Esophagus (tissue), 2 donors: ENCODE results near the gene NPC1L1. TPM values are rescaled to one million over a fixed set of nuclear protein-coding genes. Genes with fewer than 3 reads are reported as not detected.

Experiments used
- H3K27ac ChIP-seq, 2 donors: one replicate each; pipeline ENCODE4 v1.5.1; 2013; ENCODE audit warnings: low read depth in 2 of 2, mild to moderate bottlenecking in 2 of 2, inconsistent platforms in 1 of 2, low read length in 1 of 2, moderate library complexity in 1 of 2
- H3K27me3 ChIP-seq, 2 donors: one replicate each; pipeline ENCODE4 v1.6.1; 2013; ENCODE audit warnings: low read length in 2 of 2, control low read depth in 1 of 2, mild to moderate bottlenecking in 1 of 2; ENCODE audit not compliant: insufficient read depth in 2 of 2, control insufficient read depth in 1 of 2
- H3K36me3 ChIP-seq, 2 donors: one replicate each; pipeline ENCODE4 v1.6.1; 2013; ENCODE audit warnings: low read length in 1 of 2; ENCODE audit not compliant: control insufficient read depth in 2 of 2, insufficient read depth in 2 of 2
- H3K4me1 ChIP-seq, 2 donors: one replicate each; pipeline ENCODE4 v1.6.1; 2013; ENCODE audit warnings: low read length in 1 of 2; ENCODE audit not compliant: control insufficient read depth in 2 of 2, insufficient read depth in 2 of 2
- H3K4me3 ChIP-seq, 2 donors: one replicate each; pipeline ENCODE4 v1.5.1; 2013; ENCODE audit warnings: low read length in 2 of 2, mild to moderate bottlenecking in 2 of 2, low read depth in 1 of 2, moderate library complexity in 1 of 2
- H3K9me3 ChIP-seq, 2 donors: one replicate each; pipeline ENCODE4 v1.6.1; 2013; ENCODE audit warnings: mild to moderate bottlenecking in 2 of 2, low read depth in 1 of 2, low read length in 1 of 2, moderate library complexity in 1 of 2; ENCODE audit not compliant: control insufficient read depth in 2 of 2, insufficient read depth in 1 of 2
- WGBS, 2 donors: extraction: QIAGEN DNeasy Blood & Tissue Kit; methylation state at CpG; one replicate each; pipeline ENCODE4 v1.1.7; 2013; 5-methylcytosine and 5-hydroxymethylcytosine counted together
- polyA plus RNA-seq, 2 donors: library from polyadenylated mRNA; stranded (reverse); fragments of 200-250 nt; gene quantifications; one replicate each; pipeline ENCODE4 v1.2.3, GENCODE V29; 2013
- donor health status: healthy with polysubstance abuse.
- donor health status: Bipolar disorder and iron deficiency.

NPC1L1 gene
- polyA plus RNA-seq, 2 donors: 0.07 to 0.65 TPM

DNA sequence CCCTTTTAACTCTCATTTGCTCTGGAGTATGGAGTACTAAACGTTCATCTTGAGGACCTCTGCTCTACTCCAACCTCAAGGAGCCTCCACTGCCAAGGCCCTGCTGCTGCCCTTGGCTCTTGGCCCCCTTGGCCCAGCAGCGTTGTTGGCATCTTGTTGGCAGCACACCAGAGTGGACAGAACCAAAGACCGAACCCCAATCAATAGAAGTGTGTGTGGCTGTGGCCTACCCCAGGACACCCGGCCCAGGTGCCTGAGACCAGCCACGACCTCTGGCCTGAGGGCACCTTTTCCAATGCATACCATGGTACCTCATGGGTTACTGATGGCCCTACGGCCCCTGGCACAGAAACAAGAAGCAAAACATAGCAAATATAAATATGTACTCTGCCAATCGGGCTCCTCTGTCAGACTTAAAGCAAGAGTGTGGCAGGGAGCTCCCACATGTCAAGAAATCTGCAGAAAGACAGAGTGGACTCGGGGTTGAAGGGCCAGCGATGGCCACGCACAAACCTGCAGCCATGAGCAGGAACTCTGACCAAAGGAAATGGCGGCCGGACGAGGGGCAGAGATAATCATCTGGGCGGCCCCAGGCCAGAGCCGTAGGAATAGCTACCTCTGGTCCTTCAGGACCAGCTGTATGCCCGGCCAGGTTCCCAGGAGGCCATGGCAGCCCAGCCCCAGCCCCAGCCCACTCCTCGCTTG, 2.9 kb downstream of the NPC1L1 start:
- H3K36me3 ChIP-seq: no peaks in the 10 kb centered on the region
- H3K4me1 ChIP-seq: peaks cover 0 to 19% of the 10 kb centered on the region in 2 donors
- peaks cover 0 to 2% of the 10 kb centered on the region in 2 donors for H3K9me3 ChIP-seq
- H3K4me3 ChIP-seq: no peak overlapping the region
- 77 to 87% methylated on average over 17 of the region's 17 CpGs for WGBS, 2 donors
- no peaks in the 10 kb centered on the region for H3K27me3 ChIP-seq
- no peak overlapping the region for H3K27ac ChIP-seq

DNA sequence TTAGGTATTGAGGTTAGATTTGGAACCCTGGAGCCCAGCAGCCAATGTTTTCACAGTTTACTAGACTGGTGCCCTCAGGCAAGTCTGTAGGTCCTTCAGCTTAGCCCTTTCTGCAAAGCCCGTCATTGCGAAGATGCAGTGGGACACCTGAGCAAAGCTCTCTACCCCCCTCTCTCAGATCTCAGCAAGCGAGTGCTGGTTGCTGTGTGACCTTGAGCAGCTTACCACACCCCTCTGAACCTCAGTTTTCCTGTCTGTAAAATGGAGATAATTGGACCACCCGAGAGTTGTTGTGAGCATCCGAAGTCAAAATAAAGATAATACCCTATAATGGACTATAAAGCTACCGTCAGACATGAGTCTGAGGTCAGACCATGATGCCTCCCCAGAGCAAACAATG, 3.7 kb downstream of the NPC1L1 start:
- H3K27ac ChIP-seq: no peak overlapping the region
- no peaks in the 10 kb centered on the region for H3K36me3 ChIP-seq
- peaks cover 0 to 2% of the 10 kb centered on the region in 2 donors for H3K9me3 ChIP-seq
- 86 to 95% methylated on average over 6 of the region's 6 CpGs for WGBS, 2 donors
- peaks cover 0 to 13% of the 10 kb centered on the region in 2 donors for H3K4me1 ChIP-seq
- H3K4me3 ChIP-seq: no peak overlapping the region
- H3K27me3 ChIP-seq: no peaks in the 10 kb centered on the region

DNA sequence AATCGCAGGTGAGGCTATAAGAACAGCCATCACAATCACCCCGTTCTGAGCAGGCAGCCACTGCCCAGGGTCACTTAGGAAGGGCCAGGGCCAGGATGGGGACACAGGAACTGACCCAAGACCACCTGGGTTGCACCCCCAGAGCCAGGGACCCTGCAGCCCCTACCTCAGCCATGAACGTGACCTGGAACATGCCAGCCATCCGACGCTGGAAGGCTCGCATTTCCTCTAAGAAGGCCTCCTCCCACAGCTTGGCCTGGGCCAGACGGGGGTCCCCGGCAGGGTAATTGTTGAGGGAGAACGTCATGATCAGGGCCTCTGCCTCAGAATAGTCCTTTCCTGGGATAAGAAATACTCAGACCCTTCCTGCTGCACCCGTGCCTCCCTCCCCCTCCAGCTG, 5.0 kb downstream of the NPC1L1 start:
- Histone ChIP-seq H3K36me3 (no peaks in the 10 kb centered on the region), H3K4me3 (no peak overlapping the region), H3K4me1 (peaks cover 0 to under 1% of the 10 kb centered on the region in 2 donors), H3K9me3 (peaks cover 0 to under 1% of the 10 kb centered on the region in 2 donors), H3K27ac (no peak overlapping the region), H3K27me3 (no peaks in the 10 kb centered on the region)
- WGBS, 2 donors: 79 to 90% methylated on average over 10 of the region's 10 CpGs

DNA sequence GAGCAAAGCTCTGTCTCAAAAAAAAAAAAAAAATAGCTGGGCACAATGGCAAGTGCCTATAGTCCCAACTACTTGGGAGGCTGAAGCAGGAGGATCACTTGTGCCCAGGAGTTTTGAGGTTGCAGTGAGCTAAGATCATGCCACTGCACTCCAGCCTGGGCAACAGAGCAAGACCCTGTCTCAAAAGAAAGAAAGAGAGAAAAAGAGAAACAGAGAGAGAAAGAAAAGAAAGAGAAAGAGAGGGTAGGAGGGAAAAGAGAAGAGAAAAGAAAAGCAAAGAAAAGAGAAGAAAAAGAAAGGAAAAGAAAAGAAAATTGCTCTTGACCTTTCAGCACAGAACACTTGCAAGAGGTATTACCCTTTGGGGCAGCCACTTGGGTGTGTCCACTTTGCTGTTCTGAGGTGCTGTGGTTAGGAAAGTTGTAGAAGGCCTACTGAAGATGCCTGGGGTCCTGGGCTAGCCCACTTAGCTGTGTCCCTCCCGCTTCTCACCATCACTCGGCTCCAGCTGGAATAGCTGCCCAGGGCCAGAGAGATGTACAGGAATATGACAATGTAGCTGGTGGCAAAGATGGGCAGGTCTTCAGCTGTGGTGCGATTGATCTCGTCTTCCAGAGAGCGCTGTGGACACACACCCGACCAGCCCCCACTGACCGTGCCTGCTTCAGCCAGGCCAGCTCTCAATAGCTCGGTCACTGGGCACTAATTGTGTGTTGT, 5.6 kb downstream of the NPC1L1 start:
- Histone ChIP-seq H3K4me3 (no peak overlapping the region), H3K27ac (no peak overlapping the region), H3K9me3 (no peaks in the 10 kb centered on the region), H3K27me3 (no peaks in the 10 kb centered on the region), H3K36me3 (no peaks in the 10 kb centered on the region), H3K4me1 (no peaks in the 10 kb centered on the region)
- 89 to 91% methylated on average over 8 of the region's 8 CpGs for WGBS, 2 donors

DNA sequence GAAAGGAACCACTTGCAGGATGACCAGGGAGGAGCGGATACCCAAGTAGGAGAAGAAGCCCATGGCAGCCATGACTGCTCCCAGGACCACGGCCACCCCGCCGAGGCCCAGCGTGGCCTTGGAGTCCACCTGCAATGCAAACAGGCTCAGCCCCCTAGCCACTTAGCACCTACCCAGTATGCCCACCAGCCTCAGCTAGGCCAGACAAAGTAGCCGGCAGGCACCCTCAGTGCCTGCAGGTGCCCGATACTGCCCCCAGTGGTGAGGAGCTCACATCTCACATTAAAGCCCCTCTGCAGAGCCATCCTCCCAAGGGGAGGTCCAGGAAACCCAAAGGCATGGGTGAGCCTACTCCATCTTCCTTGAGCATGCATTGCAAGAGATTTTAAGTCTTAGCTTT, 6.6 kb downstream of the NPC1L1 start:
- Histone ChIP-seq H3K4me1 (no peaks in the 10 kb centered on the region), H3K9me3 (no peaks in the 10 kb centered on the region), H3K27ac (no peak overlapping the region), H3K4me3 (no peak overlapping the region), H3K36me3 (no peaks in the 10 kb centered on the region), H3K27me3 (no peaks in the 10 kb centered on the region)
- WGBS, 2 donors: 68 to 72% methylated on average over 7 of the region's 7 CpGs

DNA sequence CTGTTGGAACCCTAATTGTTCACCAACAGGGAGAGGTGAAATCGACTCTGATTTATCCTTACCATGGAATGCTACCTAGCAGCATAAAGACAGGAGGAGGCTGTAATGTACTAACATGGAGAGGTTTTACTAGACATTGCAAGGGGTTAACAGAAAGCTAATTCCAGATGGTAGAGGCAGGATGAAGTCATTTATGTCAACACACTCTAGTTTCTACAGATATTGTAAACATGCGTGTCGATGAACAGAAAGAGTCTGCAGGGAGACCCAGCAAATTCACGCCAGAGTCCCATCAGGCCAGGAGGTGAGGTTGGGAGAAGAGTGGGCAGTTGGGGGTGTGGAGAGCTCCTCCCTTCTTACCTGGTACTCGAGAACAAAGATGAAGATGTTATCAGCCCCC, 7.0 kb downstream of the NPC1L1 start:
- 56 to 59% methylated on average over 5 of the region's 5 CpGs for WGBS, 2 donors
- H3K27ac ChIP-seq: no peak overlapping the region
- no peaks in the 10 kb centered on the region for H3K9me3 ChIP-seq
- H3K27me3 ChIP-seq: no peaks in the 10 kb centered on the region
- no peaks in the 10 kb centered on the region for H3K36me3 ChIP-seq
- H3K4me3 ChIP-seq: no peak overlapping the region
- H3K4me1 ChIP-seq: no peaks in the 10 kb centered on the region

DNA sequence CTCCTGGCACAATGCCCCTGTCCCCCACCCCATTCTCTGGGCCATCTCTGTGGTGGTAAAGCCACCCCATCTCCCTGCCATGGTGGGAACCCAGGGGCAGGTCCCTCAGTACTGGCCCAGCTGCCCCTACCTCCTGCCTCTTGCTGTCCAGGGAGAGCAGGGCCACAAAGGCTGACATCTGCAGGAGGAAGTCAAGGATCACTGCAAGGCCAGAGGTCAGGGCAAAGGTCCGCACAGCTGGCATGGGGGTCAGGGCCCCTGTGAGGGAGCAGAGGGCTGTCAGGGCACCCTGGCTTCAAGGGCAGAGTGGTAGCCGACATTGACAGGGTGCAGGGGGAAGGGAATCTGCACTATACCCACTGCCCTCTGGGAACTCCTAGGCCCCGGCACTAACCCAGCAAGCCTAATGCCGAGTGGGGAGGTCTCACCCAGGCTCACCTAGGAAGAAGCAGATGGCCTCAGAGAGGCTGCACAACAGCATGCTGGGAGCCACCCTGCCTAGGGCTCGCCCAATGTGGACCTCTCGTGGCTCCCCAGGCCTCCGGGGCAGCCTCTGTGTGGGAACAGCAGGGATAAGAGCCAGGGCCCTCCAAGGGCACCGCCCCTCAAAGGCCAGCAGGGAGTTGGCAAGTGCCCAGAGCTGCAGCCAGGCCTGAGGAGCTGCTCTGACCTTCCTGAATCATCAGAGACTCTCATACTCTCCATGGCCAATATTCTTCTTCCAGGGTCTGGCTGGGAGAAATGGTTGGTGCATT, 7.7 kb downstream of the NPC1L1 start:
- WGBS, 2 donors: 71 to 78% methylated on average over 8 of the region's 8 CpGs
- H3K36me3 ChIP-seq: no peaks in the 10 kb centered on the region
- H3K4me1 ChIP-seq: no peaks in the 10 kb centered on the region
- no peak overlapping the region for H3K4me3 ChIP-seq
- no peaks in the 10 kb centered on the region for H3K27me3 ChIP-seq
- no peaks in the 10 kb centered on the region for H3K9me3 ChIP-seq
- no peak overlapping the region for H3K27ac ChIP-seq

DNA sequence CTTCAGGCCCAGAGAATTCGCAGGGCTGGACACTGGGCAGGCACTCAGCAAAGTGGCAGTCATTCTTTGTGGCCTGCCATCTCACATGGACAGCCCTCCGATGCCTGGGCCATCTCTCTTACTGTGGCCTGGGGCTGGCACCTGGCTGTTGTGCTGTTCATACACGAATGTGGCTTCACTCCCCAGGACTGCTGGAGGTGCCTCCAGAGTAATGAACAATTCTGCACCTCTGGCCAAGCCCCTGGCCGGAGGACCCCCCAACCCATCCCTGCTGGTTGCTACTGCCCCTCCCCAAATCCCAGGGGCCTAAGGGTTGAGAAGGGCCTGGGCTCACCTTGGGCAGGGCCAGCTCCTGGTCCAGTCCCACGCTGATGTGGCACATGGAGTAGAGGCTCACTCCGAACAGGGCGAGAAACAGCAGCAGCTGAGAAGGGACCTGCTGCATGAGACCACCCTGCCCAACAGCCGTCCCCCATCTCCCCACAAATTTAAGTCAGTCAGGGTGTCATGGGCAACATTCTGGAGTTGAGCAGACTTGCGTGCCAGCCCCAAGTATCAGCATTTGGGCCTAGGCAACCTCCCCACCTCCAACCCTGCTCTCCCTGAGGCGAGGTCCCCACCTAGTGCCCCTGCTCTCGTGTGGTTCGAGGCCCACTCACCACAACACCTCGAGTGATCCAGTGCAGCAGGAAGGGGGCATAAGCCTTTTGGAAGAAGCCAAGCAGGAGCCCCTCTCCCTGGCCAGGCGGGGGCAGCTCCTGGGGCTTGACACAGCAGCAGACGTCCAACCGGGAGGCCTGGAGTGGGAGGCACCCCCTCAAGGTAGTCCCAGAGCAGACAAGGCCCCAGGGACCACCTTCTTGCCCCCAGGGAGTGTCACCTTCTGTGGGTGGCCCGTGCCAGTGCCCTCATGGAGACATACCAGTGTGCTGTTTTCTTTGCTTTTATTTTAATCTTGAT, 9.4 kb downstream of the NPC1L1 start:
- Histone ChIP-seq H3K27ac (no peak overlapping the region), H3K9me3 (no peaks in the 10 kb centered on the region), H3K4me3 (no peak overlapping the region), H3K36me3 (no peaks in the 10 kb centered on the region), H3K27me3 (no peaks in the 10 kb centered on the region), H3K4me1 (no peaks in the 10 kb centered on the region)
- 83 to 85% methylated on average over 17 of the region's 17 CpGs for WGBS, 2 donors

DNA sequence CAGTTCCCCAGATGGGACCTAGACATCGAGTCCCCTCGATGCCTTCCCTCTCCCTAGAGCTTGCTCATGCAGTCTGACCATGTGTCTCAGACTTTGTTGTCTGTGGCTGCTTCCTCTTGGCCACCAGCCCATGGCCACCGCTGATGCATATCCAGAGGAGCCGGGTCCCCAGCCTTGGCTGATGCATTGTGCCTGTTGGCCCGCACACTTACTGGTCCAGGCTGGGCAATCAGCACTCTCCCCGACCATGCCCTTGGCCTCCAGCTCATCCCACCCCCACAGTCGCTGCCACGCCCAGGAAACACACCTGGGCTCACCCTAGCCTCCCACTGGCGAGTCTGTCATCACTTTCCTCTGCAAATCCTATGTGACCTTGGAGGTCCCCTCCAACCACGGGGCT, 10.1 kb downstream of the NPC1L1 start:
- Histone ChIP-seq H3K9me3 (no peaks in the 10 kb centered on the region), H3K36me3 (no peaks in the 10 kb centered on the region), H3K27ac (no peak overlapping the region), H3K4me3 (no peak overlapping the region), H3K4me1 (no peaks in the 10 kb centered on the region), H3K27me3 (no peaks in the 10 kb centered on the region)
- 63 to 65% methylated on average over 10 of the region's 10 CpGs for WGBS, 2 donors
